Left forelimb (tissue), 1 donor: ENCODE results near the gene KRTCAP2.

ENCODE experiments used
- DNase-seq: peaks from one replicate; pipeline ENCODE4 v3.0.0-alpha.2; 2018; ENCODE audit warnings: low spot score

The KRTCAP2 gene

GRCh38 chr1:155134322-155134721 is 38.8 kb downstream of the KRTCAP2 start:
- no peak for DNase-seq

- no peak for DNase-seq
These were observed 39.3 kb downstream of the KRTCAP2 start for GRCh38 chr1:155133799-155134281.

- DNase-seq: no peak
These were observed 41.2 kb downstream of the KRTCAP2 start for GRCh38 chr1:155131856-155132255.

DNA sequence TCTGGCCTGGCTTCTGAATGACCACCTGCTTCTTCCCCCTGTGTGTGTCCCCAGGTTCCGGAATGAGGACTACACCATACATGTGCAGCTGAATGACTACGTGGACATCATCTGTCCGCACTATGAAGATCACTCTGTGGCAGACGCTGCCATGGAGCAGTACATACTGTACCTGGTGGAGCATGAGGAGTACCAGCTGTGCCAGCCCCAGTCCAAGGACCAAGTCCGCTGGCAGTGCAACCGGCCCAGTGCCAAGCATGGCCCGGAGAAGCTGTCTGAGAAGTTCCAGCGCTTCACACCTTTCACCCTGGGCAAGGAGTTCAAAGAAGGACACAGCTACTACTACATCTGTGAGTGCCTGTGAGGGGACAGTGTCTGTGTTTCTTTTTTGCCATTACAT is 41.8 kb downstream of the KRTCAP2 start:
- DNase-seq: no peak

DNA sequence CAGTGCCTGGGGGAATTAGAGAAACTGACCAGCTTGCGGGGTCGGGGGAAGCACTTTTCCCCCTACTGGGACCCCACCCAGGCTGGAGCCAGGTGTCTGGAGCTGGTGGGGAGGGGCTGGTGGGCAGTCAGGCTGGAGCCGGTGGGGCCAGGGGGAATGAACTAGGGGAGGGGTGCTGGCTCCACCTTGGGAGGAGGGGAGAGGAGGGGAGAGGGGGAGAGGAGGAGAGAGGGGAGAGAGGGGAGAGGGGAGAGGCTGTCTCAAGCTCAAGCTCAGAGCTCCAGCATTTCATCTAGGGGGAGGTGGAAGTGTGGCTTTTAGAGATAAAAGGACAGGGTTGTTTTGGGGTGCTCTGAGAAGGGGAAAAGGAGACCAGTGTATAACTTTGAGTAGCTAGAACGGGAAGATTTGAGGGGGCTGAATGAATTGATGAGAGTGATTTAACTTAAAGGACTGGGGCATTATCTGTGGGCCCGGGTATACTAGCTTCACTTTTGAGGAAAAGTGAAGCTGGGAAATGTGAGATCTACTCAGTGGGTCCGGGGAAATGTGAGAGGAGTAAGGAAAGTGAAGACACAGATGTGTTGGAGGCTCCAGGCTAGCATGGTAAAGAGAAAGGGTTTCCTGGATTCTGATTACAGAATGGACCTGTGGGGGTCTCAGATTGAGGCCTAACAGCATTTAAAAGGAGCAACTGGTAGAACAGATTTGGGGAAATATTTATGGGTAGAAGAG is 42.7 kb downstream of the KRTCAP2 start:
- DNase-seq: no peak

GRCh38 chr1:155128755-155129473 is 44.2 kb downstream of the KRTCAP2 start:
- DNase-seq: no peak

GRCh38 chr1:155127967-155128754 is 44.9 kb downstream of the KRTCAP2 start:
- DNase-seq: no peak

GRCh38 chr1:155127105-155127966 is 45.8 kb downstream of the KRTCAP2 start, which contains the start of gene EFNA1:
TSS of gene EFNA1 (plus strand) at chr1:155127876. CDS start at chr1:155127978, 102 bp downstream.
- no peak for DNase-seq

- no peak for DNase-seq
These were observed 46.5 kb downstream of the KRTCAP2 start for GRCh38 chr1:155126556-155127104.

- DNase-seq: peak; percentile 79
These were observed 47.1 kb downstream of the KRTCAP2 start for GRCh38 chr1:155125946-155126555.

GRCh38 chr1:155125511-155125945 is 47.6 kb downstream of the KRTCAP2 start:
- no peak for DNase-seq

- DNase-seq: no peak
These were observed 48.3 kb downstream of the KRTCAP2 start for GRCh38 chr1:155124503-155125463.

- DNase-seq: no peak
These were observed 49.3 kb downstream of the KRTCAP2 start for GRCh38 chr1:155123801-155124200.

GRCh38 chr1:155122308-155122707 is 50.8 kb downstream of the KRTCAP2 start:
- no peak for DNase-seq

- no peak for DNase-seq
These were observed 51.9 kb downstream of the KRTCAP2 start for GRCh38 chr1:155121249-155121648.

GRCh38 chr1:155120253-155120652 is 52.9 kb downstream of the KRTCAP2 start:
- DNase-seq: no peak
